PC-9 (cell line): ENCODE data around the gene PAPSS2.

Experiments
- CTCF ChIP-seq: fragments of 200-600 bp; sonication (generic); conservative IDR thresholded peaks from 2 replicates; pipeline ENCODE4 v1.6.1; 2017; ENCODE audit warnings: mixed run types, antibody characterized with exemption, mild to moderate bottlenecking, moderate library complexity
- EZH2 ChIP-seq: fragments of 200-600 bp; sonication (generic); IDR thresholded peaks from 2 replicates; pipeline ENCODE4 v1.8.0; 2017; ENCODE audit warnings: antibody characterized with exemption, low read depth

GRCh38 chr10:87630171-87630570, 29.5 kb upstream of the PAPSS2 start:
- TF ChIP-seq CTCF (no peak), EZH2 (no peak)
